ENCODE data around the gene ZXDC.

Gene ZXDC

GRCh38 chr3:126432361-126433104, 43.2 kb downstream of the ZXDC start:
- DNase-seq: no peak

DNA sequence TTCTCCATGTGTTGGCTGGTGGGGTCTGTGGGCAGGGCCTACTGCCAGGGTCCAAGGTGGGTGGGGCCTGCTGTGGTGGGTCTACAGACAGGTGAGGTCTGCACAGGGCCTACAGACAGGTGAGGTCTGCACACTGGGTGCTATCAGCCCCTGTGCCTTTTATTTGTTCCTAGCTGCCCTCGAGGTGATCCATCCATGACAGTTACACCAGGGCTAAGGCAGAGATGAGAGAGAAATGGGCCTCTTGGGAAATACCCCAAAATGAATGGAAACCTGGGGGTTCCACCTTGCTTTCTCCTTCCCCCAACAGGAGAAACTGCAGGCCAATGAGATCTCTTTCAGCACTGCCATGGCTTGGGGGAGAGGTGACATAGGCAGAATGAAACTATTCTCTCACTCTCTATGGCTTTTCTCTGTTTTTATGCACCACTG, 44.6 kb downstream of the ZXDC start:
- DNase-seq: no peak

DNA sequence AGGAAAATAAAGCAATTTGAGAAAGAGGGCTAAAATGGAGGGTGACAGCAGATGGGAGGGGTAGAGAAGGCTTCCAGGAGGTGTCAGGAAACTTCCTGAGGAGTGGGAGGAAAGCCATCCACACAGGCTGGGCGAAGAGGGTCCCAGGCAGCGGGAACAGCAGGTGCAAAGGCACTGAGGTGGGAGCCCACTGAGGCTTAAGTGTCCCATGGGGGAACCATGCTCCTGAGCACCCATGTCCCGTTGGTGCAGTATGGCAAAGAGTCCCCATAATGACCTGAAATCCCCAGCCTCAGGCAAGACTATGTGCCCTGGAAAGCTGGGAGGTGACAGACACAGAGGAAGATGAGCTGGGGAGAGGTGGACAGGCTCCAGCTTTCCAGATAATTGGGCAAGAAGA, 50.9 kb downstream of the ZXDC start:
- no peak for DNase-seq

DNA sequence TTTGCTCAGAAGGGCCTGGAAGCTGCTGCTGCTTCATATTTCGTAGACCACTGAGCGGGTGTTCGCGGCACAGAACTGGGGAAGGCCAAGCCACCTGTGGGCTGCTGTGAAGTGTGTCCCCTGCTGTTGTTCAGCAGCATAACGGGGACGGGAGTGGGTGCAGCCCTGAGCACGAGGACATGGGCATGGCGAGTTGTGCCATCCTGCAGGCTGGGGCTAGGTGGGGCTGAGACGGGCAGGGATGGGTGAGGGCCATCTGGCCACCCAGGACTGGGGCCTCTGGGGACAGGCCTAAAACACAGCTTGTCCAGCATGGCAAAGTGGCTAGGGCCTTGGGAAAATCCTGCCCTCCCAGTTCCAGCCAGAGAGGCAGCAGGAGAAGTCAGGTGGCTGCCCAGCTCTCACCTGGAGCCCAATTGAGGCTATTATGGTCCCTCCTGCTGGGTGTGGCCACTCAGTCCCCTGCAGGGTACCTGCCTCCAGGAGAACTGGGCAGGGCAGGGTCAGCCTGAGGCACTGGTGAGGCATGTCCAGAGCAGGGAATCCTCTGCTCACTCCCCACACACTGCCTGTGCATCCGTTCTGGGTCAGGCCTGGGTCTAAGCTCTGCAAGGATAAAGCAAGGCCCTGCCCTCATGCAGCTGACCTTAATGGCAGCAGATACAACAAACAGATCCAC, 51.5 kb downstream of the ZXDC start:
- no peak for DNase-seq

GRCh38 chr3:126423191-126424038, 52.3 kb downstream of the ZXDC start:
- DNase-seq: no peak

DNA sequence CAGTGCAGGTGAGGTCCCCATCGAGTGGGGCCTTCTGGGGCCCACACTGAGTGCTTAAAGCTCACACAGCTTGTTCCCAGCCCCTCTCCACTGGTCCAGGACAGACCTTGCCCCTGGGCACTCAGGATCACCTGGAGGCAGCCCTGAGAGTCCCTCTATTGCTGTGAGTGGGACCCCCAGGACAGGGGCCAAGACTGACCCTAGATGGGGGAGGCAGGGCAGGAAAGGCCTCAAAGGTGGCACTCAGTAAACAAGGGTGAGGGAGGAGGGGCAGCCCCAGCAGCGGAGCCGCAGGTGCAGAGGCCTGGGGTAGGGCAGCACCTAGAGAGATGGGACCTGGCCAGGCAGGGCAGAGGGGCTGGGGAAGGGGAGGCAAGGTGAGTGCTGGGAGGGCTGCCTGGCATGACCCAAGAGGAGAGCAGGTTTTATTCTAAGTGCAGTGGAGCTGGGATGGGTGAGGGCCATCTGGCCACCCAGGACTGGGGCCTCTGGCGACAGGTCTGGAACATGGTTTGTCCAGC, 53.1 kb downstream of the ZXDC start:
- no peak for DNase-seq

DNA sequence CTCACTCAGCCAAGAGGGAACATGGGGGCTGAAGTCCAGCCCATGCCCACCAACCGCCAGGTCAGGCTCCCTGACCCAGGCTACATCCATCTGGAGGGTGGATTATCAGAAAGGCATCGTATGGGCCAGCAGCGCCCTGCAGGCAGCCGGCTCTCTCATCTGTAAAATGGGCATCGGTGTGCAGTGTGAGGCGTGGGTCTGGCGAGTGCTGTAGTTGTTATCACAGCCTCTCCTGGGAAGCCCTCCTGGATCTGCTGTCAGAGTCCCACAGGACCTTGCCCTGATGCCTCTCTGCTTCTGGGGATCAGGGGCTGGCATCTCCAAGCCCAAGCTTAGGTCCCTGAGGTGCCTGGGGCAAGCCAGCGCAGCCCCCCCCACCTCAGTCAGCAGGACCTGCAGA, 53.6 kb downstream of the ZXDC start:
- DNase-seq: no peak

DNA sequence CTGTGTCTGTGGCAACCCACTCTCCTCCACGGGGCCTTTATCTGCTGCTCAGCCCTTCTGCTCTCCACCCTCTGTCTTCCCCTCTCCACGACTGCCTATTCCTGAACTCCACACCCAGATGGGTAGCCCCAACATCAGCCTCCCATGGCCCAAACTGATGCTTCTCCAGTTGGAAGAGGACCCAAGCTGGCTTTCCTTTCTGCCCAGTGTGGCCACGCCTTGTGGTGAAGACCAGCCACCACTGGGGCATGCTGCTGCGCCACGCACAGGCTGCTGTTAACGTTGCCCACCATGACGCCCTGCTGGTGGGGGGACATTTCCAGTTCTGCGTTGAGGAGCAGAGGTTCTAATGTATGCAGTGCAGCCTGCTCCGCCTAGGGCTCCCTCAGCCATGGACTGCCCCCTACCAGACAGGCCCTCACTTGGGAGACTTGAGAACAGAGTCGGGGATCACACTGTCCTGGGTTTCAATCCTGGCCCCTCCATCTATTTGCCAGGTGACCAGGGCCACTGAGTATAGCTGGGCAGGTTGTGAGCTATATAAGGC, 54.0 kb downstream of the ZXDC start:
- no peak for DNase-seq

DNA sequence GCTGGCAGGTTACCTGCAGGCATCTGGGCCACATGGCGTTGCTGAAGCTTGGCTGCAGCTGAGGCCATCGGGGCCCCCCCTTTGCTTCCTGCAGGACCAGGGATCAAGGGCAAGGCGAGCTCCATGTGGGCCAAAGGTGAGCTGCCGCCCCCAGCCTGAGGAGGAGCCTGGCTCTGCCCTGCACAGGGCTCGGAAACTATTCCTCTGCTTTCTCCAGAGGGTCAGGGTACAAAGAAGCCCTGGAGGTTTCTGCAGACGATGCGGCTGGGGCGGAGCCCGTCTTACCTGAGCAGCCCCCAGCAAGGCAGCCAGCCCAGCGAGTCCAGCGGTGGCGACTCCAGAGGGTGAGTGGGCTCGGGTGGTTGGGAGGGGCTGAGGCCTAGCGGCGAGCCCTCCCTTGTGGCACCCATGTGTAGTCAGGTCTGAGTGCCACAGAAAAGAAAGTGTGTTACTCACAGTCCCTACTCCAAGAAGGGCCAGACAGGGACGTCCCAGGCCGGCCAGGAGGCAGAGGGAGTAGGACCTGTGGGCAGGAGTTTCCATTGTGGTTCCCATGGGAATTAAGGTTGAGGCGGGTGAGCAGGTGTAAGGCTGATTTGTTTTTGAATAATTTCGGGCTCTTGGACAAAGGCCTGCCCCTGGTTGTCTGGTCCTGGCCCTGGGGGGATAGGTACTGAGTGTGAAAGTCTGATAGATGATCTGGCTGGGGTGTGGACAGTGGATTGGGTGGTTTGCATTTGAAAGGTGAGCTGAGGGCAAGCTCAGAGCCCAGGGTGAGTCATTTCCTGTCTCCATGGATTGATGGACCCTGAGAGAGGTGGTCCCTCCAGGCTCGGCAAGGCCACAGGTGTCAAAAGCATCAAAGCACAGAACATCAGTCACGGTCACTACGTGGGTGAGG, 55.6 kb downstream of the ZXDC start:
- DNase-seq: no peak

DNA sequence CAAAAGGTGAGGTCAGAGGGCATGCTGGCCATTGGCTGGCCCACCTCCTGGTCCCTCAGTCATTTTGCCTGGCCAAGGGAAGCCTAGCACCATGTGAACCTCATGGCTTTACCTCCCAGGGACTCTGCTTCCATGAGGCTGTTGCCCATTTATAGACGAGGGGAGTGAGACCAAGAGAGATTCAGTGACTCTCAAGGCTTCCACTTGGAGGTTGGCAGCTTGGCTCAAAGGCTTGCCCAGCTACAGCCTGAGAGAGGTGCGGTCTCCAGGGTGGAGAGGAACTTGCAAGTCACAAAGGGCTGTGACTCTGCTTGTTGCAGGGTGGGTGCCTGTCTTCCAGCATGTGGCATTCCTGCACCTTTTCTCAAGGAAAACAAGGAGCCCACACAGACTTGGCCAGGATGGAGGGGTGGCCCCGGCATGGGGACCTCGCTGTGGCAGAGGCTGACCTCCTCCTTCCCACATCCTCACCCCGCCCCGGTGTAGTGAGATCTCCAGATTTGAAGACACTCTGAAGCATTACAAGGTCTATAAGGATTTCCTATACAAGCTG, 56.5 kb downstream of the ZXDC start:
- no peak for DNase-seq

DNA sequence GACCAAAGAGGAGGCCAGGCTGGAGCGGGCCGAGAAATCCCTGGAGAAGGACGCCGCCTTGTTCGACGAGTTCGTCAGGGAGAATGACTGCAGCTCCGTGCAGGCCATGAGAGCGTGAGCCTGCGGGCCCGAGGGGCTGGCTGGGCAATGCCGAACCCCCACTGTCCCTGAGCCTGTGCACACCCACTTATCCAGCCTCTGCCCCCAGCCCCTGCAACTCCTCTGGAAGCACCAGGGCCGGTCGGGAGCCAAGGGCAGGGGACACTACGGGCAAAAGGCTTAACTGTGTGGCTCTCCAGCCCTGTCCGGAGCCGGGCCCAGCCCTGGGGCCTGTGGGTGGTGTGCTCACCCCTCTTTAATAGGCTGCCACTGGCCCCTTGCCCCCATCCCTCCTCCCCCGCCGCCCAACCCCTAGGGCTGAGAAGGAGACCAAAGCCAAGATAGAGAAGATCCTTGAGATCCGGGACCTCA, 57.0 kb downstream of the ZXDC start:
- no peak for DNase-seq

DNA sequence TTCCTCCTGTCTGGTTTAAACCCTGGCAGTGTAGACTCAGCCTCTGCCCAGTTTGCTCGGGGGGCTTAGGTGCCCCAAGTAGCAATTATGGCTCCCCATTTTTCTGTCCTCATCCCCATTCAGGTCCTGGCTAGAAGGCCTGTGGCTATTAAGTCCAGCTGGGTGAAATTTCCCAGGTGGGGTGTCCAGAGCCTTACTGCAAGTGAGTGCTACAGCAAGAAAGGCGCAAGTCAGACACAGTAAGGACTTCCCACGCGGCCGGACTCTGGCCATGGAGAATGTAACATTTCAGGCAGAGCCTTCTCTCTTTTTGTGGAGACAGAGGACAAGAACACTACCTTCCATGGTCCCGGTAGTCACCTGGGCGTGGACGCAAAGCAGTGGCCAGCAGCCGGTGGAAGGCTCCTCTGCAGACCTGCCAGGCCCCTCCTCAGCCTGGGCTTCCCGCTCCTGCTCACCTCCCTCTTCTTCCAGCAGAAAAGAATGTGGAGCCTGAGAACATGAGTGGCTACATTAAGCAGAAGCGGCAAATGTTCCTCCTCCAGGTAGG, 57.6 kb downstream of the ZXDC start:
- DNase-seq: no peak

GRCh38 chr3:126417515-126417914, 58.2 kb downstream of the ZXDC start:
- DNase-seq: no peak

DNA sequence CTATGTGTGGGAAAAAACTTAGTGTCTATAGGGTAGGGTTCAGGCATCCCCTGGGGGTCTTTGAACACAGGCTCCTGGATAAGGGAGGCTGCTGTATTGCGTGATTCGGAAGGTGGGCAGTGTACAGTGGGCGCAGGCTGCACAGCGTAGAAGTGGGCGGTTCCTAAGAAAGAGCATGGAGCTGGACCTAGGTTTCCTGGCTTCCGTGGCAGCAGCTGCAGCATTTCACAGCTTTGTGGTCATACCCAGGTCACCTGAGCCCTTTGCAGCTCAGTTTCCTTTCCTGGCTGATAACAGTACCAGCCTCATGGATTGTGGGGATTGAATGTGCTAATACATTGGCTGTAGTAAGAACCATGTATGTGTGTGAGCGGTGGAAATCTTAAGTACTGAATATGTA, 58.7 kb downstream of the ZXDC start:
- no peak for DNase-seq

- no peak for DNase-seq
Measured at GRCh38 chr3:126415661-126416591, 59.8 kb downstream of the ZXDC start.

DNA sequence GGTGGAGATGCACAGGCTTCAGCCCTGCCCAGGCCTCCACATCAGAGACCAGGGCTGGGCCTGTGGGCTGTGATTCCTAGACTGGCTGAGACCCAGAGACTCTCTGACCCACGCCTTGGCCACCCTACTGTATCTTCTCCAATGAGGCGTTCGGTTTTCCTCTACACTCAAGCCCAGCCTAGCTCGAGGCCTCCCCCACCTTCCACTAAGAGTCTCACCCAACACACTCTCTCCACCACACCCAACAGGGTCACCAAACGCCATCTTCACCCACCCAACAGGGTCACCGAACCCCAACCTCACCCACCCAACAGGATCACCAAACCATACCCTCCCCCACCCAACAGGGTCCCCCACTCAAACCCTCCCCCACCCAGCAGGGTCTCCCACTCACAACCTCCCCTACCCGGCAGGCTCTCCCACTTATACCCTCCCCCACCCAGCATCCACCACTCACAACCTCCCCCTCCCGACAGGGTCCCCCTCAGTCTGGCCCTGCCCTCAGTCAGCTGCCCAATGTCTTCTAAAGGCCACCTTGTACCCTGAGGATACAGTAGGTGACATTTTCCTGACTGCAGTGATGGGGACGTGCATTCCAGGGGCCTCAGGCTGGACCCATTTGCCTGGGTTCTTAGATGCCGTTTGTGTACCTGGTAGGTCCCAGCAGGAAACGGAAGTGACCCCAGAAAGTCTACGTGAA, 60.6 kb downstream of the ZXDC start:
- no peak for DNase-seq

DNA sequence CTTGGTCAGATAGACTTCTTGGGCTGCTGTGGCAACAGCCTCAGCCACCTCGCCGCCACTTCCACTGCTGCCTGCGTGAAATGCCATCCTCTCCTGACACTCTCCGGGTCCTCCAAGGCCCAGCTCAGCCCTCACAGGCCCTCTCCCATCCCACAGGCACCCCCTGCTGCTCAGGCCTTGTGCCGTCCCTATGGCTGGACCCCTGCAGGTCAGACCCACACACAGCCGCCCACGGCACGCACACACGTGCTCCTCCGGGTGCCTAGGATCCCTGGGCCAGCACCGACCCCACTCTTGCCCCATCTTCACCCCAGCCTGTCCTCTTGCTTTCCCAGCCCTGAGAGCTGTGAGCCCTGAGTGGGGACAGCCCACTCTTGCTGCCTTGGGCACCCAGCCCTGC, 61.3 kb downstream of the ZXDC start:
- DNase-seq: no peak

DNA sequence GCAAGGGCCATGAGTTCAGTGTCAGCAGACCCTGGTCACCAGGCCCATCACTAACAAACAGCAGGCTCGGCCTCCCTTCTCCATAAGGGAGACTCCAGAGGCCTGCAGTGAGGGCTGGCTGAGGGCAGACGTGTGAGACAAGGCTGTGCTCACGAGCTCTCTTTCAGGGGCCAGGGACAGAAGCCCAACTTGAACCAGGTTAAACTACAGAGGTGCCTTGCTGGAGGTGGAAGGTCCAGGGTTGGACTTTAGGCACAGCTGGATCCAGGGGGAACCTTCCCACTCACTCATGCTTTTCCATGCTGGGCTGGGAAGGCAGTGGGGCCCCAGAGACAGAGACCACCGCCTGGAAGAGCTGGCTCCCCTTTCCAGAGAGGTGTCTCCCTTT, 62.0 kb downstream of the ZXDC start:
- no peak for DNase-seq

DNA sequence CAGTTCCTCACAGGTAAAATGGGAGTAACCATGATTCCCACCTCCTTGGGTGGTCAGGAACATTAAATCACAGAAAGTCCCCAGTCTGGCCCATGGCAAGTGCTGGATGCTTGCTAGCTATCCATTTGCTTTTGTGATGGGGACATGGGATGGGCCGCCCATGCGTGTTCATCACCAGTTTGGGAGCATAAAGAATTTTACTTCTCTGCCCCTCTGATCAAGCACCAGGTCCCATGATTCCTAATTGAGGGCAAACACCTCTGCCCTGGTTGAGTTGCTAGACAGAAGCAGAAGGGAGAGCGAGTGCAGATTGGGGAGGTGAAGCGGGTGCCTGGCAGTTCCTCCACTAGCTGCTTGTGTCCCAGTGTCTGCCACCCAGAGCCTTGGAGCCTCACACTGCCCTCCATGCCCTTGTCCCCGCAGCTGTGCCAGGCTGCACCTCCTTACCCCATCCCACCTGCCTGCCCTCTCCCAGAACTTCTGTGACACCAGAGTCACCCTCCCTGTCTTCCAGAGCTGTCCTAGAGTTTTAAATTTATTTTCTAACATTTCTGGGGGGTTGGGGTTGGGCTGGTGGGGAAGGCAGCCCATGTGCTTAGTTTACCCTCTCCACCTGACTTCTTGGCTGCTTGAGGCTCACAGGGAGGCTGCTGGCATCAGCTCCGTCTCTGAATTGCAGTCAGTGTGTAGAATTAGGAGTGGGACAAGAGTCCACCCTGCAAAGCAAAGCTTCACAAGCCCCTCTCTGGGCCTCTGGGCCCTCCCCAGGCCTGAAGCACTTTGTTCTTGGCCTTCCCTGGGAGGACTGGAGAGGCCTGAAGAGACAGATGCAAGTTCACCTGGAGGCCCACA, 62.6 kb downstream of the ZXDC start:
- DNase-seq: no peak
